ENCODE measurements around the gene BAZ2A.

DNA sequence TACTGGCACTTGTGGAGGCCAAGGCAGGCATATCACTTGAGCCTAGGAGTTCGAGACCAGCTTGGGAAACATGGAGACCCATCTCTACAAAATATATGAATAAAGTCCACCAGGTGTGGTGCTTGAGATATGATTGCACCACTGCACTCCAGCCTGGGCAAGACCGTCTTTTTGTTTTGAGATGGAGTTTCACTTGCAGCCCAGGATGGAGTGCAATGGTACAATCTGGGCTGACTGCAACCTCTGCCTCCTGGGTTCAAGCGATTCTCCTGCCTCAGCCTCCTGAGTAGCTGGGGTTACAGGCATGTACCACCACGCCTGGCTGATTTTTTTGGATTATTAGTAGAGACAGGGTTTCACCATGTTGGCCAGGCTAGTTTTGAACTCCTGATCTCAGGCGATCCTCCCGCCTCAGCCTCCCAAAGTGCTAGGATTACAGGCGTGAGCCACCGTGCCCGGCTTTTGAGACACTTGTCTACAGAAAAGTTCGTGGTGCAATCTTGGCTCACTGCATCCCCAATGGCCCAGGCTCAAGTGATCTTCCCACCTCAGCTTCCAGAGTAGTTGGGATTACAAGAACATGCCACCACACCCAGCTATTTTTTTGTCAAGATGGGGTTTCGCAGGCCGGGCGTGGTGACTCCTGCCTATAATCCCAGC lies 32.0 kb upstream of the BAZ2A start:
- TF ChIP-seq, protein P1, sequence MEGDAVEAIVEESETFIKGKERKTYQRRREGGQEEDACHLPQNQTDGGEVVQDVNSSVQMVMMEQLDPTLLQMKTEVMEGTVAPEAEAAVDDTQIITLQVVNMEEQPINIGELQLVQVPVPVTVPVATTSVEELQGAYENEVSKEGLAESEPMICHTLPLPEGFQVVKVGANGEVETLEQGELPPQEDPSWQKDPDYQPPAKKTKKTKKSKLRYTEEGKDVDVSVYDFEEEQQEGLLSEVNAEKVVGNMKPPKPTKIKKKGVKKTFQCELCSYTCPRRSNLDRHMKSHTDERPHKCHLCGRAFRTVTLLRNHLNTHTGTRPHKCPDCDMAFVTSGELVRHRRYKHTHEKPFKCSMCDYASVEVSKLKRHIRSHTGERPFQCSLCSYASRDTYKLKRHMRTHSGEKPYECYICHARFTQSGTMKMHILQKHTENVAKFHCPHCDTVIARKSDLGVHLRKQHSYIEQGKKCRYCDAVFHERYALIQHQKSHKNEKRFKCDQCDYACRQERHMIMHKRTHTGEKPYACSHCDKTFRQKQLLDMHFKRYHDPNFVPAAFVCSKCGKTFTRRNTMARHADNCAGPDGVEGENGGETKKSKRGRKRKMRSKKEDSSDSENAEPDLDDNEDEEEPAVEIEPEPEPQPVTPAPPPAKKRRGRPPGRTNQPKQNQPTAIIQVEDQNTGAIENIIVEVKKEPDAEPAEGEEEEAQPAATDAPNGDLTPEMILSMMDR (optimal IDR thresholded peaks at IDR 0.05 in 1 of 3, IDR thresholded peaks at IDR 0.05 in 1 of 3, conservative IDR thresholded peaks at IDR 0.05 in 1 of 3; ENCODE audit: extremely low read depth in 1 of 3, insufficient read depth in 2 of 3, low read length in 3 of 3), result no peak
- no peak for TF ChIP-seq EZH2 (IDR thresholded peaks at IDR 0.05; ENCODE audit: low read length)
